H9 (cell line): ENCODE results near the gene ALDH1B1. TPM values are rescaled to one million over a fixed set of nuclear protein-coding genes. Genes with fewer than 3 reads are reported as not detected.

ENCODE experiments used
- DNase-seq: peaks from one replicate; pipeline ENCODE4 v3.0.0-alpha.2; 2017
- H2AFZ ChIP-seq: one replicate; pipeline ENCODE4 v1.6.1; 2013; ENCODE audit warnings: mild to moderate bottlenecking, low read length, control low read depth, moderate library complexity
- H2AK5ac ChIP-seq: 2 replicates; pipeline ENCODE4 v1.6.1; 2013; ENCODE audit warnings: low read length, control low read depth, mixed read lengths; ENCODE audit not compliant: insufficient read length
- H2BK120ac ChIP-seq: one replicate; pipeline ENCODE4 v1.6.1; 2013; ENCODE audit warnings: low read depth, mild to moderate bottlenecking, low read length, control low read depth, inconsistent platforms; ENCODE audit not compliant: poor library complexity, severe bottlenecking
- H2BK12ac ChIP-seq: 2 replicates; pipeline ENCODE4 v1.6.1; 2013; ENCODE audit warnings: low read length, control low read depth, mixed read lengths, low read depth; ENCODE audit not compliant: insufficient read length
- H2BK15ac ChIP-seq: 2 replicates; pipeline ENCODE4 v1.6.1; 2013; ENCODE audit warnings: low read depth, low read length, control low read depth
- H2BK20ac ChIP-seq: one replicate; pipeline ENCODE4 v1.6.1; 2013; ENCODE audit warnings: low read depth, mild to moderate bottlenecking, low read length, control low read depth, inconsistent platforms; ENCODE audit not compliant: poor library complexity, severe bottlenecking
- H2BK5ac ChIP-seq: 2 replicates; pipeline ENCODE4 v1.6.1; 2013; ENCODE audit warnings: low read length, control low read depth, mixed read lengths; ENCODE audit not compliant: insufficient read length
- H3K14ac ChIP-seq: 2 replicates; pipeline ENCODE4 v1.6.1; 2013; ENCODE audit warnings: low read length, control low read depth; ENCODE audit not compliant: insufficient read depth
- H3K18ac ChIP-seq: 2 replicates; pipeline ENCODE4 v1.6.1; 2013; ENCODE audit warnings: low read depth, mild to moderate bottlenecking, mixed read lengths, low read length, control low read depth; ENCODE audit not compliant: insufficient read length
- H3K23ac ChIP-seq: 2 replicates; pipeline ENCODE4 v1.6.1; 2013; ENCODE audit warnings: low read length, control low read depth, mixed read lengths, low read depth; ENCODE audit not compliant: insufficient read length
- H3K23me2 ChIP-seq: 2 replicates; pipeline ENCODE4 v1.6.1; 2013; ENCODE audit warnings: low read depth, mild to moderate bottlenecking, mixed read lengths, low read length, control low read depth; ENCODE audit not compliant: insufficient read length, poor library complexity, severe bottlenecking
- H3K27ac ChIP-seq: 2 replicates; pipeline ENCODE4 v1.5.1; 2013; ENCODE audit warnings: low read length, control low read depth, mixed read lengths, low read depth; ENCODE audit not compliant: insufficient read length
- H3K27me3 ChIP-seq: 2 replicates; pipeline ENCODE4 v1.6.1; 2013; ENCODE audit warnings: low read length, control low read depth, inconsistent platforms; ENCODE audit not compliant: insufficient read depth
- H3K4ac ChIP-seq: 2 replicates; pipeline ENCODE4 v1.6.1; 2013; ENCODE audit warnings: low read depth, mild to moderate bottlenecking, control low read depth, inconsistent platforms, low read length, moderate library complexity
- H3K4me1 ChIP-seq: 2 replicates; pipeline ENCODE4 v1.6.1; 2013; ENCODE audit warnings: low read length, control low read depth, inconsistent platforms; ENCODE audit not compliant: insufficient read depth
- H3K4me2 ChIP-seq: 2 replicates; pipeline ENCODE4 v1.6.1; 2013; ENCODE audit warnings: low read length, control low read depth, mixed read lengths; ENCODE audit not compliant: insufficient read length, insufficient read depth
- H3K56ac ChIP-seq: 2 replicates; pipeline ENCODE4 v1.6.1; 2013; ENCODE audit warnings: low read depth, mild to moderate bottlenecking, mixed read lengths, low read length, control low read depth; ENCODE audit not compliant: insufficient read length
- H3K79me1 ChIP-seq: 2 replicates; pipeline ENCODE4 v1.6.1; 2013; ENCODE audit warnings: low read depth, mild to moderate bottlenecking, moderate library complexity, low read length, control low read depth, inconsistent platforms; ENCODE audit not compliant: insufficient read depth, poor library complexity, severe bottlenecking
- H3K79me2 ChIP-seq: 2 replicates; pipeline ENCODE4 v1.6.1; 2013; ENCODE audit warnings: low read length, control low read depth, inconsistent platforms; ENCODE audit not compliant: insufficient read depth
- H3K9ac ChIP-seq: 2 replicates; pipeline ENCODE4 v1.6.1; 2013; ENCODE audit warnings: low read length, control low read depth, mixed read lengths; ENCODE audit not compliant: insufficient read length; ENCODE audit errors: extremely low read depth
- H3K9me3 ChIP-seq: one replicate; pipeline ENCODE4 v1.6.1; 2013; ENCODE audit warnings: low read depth, low read length, inconsistent platforms; ENCODE audit not compliant: control insufficient read depth
- H3T11ph ChIP-seq: one replicate; pipeline ENCODE4 v1.6.1; 2013; ENCODE audit warnings: mild to moderate bottlenecking, low read length, control low read depth, inconsistent platforms
- H4K20me1 ChIP-seq: one replicate; pipeline ENCODE4 v1.6.1; 2013; ENCODE audit not compliant: control insufficient read depth, insufficient read length, insufficient read depth
- H4K5ac ChIP-seq: 2 replicates; pipeline ENCODE4 v1.6.1; 2013; ENCODE audit warnings: low read depth, mild to moderate bottlenecking, mixed read lengths, low read length, control low read depth; ENCODE audit not compliant: insufficient read length
- H4K8ac ChIP-seq: replicated peaks from 2 replicates; pipeline ENCODE4 v1.6.1; 2013; ENCODE audit warnings: low read length, control low read depth, mixed read lengths, low read depth; ENCODE audit not compliant: insufficient read length
- H4K91ac ChIP-seq: 2 replicates; pipeline ENCODE4 v1.6.1; 2013; ENCODE audit warnings: low read depth, mild to moderate bottlenecking, moderate library complexity, mixed read lengths, low read length, control low read depth; ENCODE audit not compliant: insufficient read length
- H3K27ac Mint-ChIP-seq, 3 experiments: 2 replicates in 2 of 3; 3 replicates in 1 of 3; pipeline ENCODE4 v1.8.0; 2020 to 2021; ENCODE audit warnings: mixed read lengths in 3 of 3, mild to moderate bottlenecking in 1 of 3, moderate library complexity in 1 of 3
- H3K27me3 Mint-ChIP-seq: 2 replicates; pipeline ENCODE4 v1.8.0; 2021; ENCODE audit warnings: low read depth, mild to moderate bottlenecking, moderate library complexity, mixed read lengths
- H3K36me3 Mint-ChIP-seq, 3 experiments: 2 replicates in 2 of 3; 3 replicates in 1 of 3; pipeline ENCODE4 v1.8.0; 2020 to 2021; ENCODE audit warnings: low read depth in 3 of 3, mixed read lengths in 3 of 3; ENCODE audit not compliant: insufficient read depth in 1 of 3
- H3K4me1 Mint-ChIP-seq, 2 experiments: 2 replicates each; pipeline ENCODE4 v1.8.0; 2020; ENCODE audit warnings: mixed read lengths in 2 of 2
- H3K4me3 Mint-ChIP-seq, 2 experiments: 2 replicates in 1 of 2; 3 replicates in 1 of 2; pipeline ENCODE4 v1.8.0; 2020 to 2021; ENCODE audit warnings: mild to moderate bottlenecking in 2 of 2, mixed read lengths in 2 of 2, moderate library complexity in 1 of 2
- H3K9me3 Mint-ChIP-seq, 2 experiments: 2 replicates in 1 of 2; 3 replicates in 1 of 2; pipeline ENCODE4 v1.8.0; 2020; ENCODE audit warnings: mild to moderate bottlenecking in 2 of 2, mixed read lengths in 2 of 2, moderate library complexity in 1 of 2
- CTCF ChIP-seq: fragments of 200-600 bp; sonication (generic); conservative IDR thresholded peaks from 3 replicates; pipeline ENCODE4 v1.8.0; 2021; ENCODE audit warnings: antibody characterized with exemption, mild to moderate bottlenecking
- WGBS: extraction: QIAGEN DNeasy Blood & Tissue Kit; methylation state at CpG from one replicate; pipeline ENCODE4 v1.1.7; 2013; ENCODE audit warnings: missing lambda C conversion rate, low lambda C conversion rate, mixed read lengths; ENCODE audit not compliant: insufficient read length; ENCODE audit errors: extremely low coverage; 5-methylcytosine and 5-hydroxymethylcytosine counted together
- total RNA-seq: library from RNA; stranded (reverse); gene quantifications from 2 replicates; pipeline ENCODE4 v1.2.1, GENCODE V29; 2021

Gene ALDH1B1
- total RNA-seq, 1 experiment from 2014 or later, result 49.6 TPM

GRCh38 chr9:38447703-38448102, 55.2 kb downstream of the ALDH1B1 start:
- Histone ChIP-seq H4K5ac (no peak overlapping the region), H3K27me3 (no peaks in the 10 kb centered on the region), H3K27ac (no peak overlapping the region), H2BK12ac (no peak overlapping the region), H2AK5ac (no peak overlapping the region), H3T11ph (no peak overlapping the region), H3K4me1 (no peaks in the 10 kb centered on the region), H2BK15ac (no peak overlapping the region), H3K9me3 (no peaks in the 10 kb centered on the region), H4K20me1 (no peaks in the 10 kb centered on the region), H2BK120ac (no peak overlapping the region), H3K23ac (no peak overlapping the region), H2BK20ac (no peak overlapping the region), H2AFZ (no peak overlapping the region), H3K14ac (no peak overlapping the region), H3K18ac (no peak overlapping the region), H4K91ac (no peak overlapping the region), H3K4ac (no peak overlapping the region), H3K4me2 (no peak overlapping the region), H3K79me1 (no peaks in the 10 kb centered on the region), H4K8ac (no peak overlapping the region), H3K9ac (no peak overlapping the region), H3K79me2 (no peaks in the 10 kb centered on the region), H3K56ac (no peak overlapping the region), H3K23me2 (no peaks in the 10 kb centered on the region), H2BK5ac (no peak overlapping the region)
- Mint-ChIP-seq H3K4me3 (no peak overlapping the region), H3K9me3 (peaks cover 14 to 17% of the 10 kb centered on the region in 2 experiments), H3K27ac (no peak overlapping the region), H3K36me3 (peaks cover 0 to 17% (median 0%) of the 10 kb centered on the region in 3 experiments; a peak in 2 of 7 replicates), H3K27me3 (peaks cover 2% of the 10 kb centered on the region; the same call in 1 of the 2 replicates), H3K4me1 (peaks cover 0 to 3% of the 10 kb centered on the region in 2 experiments; a peak in 1 of 4 replicates)
- no CpG with 5 or more reads among the region's 1 CpG for WGBS
- DNase-seq, result no peak
- no peak for TF ChIP-seq CTCF

Other genes starting within 250 kb of the ALDH1B1 start
- gene IGFBPL1, start 31.8 kb downstream of the ALDH1B1 start, total RNA-seq, result 37.7 and 37.9 TPM in 2 replicates
- gene ANKRD18A, start 227.9 kb downstream of the ALDH1B1 start, total RNA-seq, result 11.8 and 14.4 TPM in 2 replicates